Fibroblast of gingiva (primary cell): ENCODE measurements around the gene PFKL.

Experiments
- DNase-seq: peaks from one replicate; pipeline ENCODE4 v3.0.0-alpha.2; 2011; ENCODE audit warnings: low read depth

PFKL gene

GRCh38 chr21:44363278-44363677 lies 63.4 kb downstream of the PFKL start:
- no peak for DNase-seq

DNA sequence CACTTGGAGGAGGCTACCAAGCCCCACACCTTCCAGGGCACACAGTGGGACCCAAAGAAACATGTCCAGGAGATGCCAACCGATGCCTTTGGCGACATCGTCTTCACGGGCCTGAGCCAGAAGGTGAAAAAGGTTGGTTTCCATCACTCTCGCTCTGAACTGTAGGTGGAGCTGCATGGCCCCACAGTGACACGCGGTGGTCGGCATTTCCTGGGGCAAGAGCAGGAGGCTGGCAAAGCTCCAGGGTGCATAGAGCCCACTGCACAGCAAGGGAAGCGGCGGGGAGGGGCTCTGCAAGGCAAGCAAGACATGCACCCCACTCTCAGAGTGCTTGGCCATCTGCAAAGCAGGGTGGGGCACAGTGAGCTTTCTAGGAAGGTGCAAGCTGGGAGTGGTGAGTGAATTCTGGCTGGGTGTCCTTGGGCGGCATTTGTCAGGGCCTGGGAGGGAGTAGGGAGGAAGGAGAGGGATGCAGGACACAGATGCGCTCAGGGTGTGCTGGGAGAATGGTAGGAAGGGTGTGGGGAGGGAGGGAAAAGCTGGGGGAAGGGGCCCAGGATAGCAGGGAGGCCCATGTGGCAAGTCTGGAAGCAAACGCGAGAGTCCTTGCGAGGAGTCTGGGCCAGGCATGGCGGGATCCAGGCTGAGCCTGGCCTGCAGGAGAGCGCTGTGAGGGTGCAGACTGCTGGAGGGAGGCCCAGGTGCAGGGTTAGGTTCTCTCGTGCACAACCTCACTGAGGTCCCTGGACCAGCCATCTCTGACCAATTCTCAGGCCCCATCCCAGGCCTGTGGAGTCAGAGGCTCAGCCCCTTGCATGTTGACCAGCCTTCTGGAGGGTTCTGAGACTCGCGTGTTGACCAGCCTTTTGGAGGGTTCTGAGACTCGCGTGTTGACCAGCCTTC lies 64.5 kb downstream of the PFKL start:
- DNase-seq, result no peak

GRCh38 chr21:44365251-44365966 lies 65.6 kb downstream of the PFKL start:
- DNase-seq, result no peak

GRCh38 chr21:44365967-44366585 lies 66.2 kb downstream of the PFKL start:
- DNase-seq, result no peak

DNA sequence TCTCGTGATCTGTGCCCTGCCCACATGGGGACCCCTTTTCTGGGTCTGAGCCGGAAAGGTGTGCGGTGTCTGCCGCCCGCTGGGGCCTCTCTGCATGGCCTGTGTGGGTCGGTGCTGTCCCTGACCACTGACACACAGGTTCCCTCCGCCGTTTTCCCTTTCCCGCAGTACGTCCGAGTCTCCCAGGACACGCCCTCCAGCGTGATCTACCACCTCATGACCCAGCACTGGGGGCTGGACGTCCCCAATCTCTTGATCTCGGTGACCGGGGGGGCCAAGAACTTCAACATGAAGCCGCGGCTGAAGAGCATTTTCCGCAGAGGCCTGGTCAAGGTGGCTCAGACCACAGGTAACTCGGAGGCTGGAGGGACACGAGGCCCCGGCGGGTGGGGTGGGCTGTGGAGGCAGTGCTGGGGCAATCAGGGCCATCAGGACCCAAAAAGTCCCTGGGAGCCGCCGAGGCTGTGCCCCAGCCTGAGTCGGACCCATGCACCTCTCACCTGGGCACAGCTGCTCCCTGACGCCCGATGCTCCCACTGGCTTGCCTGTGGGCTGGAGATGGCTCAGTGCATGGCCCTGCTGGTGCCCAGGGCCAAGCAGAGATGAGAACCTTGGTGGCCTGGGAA lies 66.8 kb downstream of the PFKL start:
- no peak for DNase-seq

- no peak for DNase-seq
These were observed 69.0 kb downstream of the PFKL start for GRCh38 chr21:44368711-44369446.

GRCh38 chr21:44370027-44370735 lies 70.3 kb downstream of the PFKL start:
- DNase-seq, result no peak

- DNase-seq, result no peak
These were observed 71.0 kb downstream of the PFKL start for GRCh38 chr21:44370786-44371410.

DNA sequence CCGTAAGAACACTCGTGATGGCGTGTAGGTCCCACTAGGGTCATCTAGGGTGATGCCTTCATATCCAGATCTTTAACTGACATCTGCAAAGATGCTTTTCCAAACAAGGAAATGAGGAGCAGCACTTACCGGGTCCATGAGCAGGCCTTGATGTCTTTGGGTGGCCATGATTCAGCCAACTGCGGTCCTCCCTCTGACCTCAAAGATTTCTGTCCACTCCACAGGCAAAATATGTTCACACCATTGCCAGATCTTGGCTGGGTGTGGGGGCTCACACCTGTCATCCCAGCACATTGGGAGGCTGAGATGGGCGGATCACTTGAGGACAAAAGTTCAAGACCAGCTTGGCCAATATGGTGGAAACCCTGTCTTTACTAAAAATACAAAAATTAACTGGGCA lies 71.7 kb downstream of the PFKL start:
- DNase-seq, result no peak

DNA sequence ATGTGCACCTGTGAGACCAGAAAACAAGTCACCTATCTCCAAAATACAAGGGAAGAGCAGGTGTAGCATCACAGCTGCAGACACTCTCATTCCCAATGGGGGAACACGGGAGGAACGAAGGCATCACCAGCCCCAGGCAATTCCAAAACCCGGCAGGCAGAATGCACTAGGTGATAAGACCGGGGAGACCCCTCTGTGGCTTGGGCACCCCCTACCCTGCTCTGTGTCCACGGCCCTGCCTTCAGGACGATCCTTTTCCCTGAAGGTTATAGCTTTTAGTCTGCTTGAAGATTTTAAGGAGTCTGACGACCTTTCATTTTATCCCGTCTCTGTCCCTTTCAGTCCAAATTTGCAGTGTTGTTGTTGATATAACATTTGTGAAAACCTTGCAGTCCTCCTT lies 72.8 kb downstream of the PFKL start:
- DNase-seq, result no peak

GRCh38 chr21:44374601-44375280 lies 74.9 kb downstream of the PFKL start:
- no peak for DNase-seq

- DNase-seq, result no peak
These were observed 75.4 kb downstream of the PFKL start for GRCh38 chr21:44375281-44375651.

DNA sequence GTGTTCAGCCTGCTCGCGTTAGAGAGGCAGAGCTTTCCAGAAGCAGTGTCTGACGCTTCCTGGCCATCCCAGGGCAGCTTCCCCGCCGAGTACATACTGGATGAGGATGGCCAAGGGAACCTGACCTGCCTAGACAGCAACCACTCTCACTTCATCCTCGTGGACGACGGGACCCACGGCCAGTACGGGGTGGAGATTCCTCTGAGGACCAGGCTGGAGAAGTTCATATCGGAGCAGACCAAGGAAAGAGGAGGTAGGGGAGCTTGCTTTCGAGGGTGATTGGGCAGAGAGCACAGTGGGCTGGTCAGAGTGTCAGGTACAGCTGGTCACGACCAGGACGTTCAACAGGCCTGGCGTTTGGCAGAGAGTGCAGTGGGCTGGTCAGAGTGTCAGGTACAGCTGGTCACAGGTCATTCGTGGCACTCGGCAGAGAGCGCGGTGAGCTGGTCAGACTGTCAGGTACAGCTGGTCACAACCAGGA lies 75.9 kb downstream of the PFKL start:
- no peak for DNase-seq

- DNase-seq, result no peak
These were observed 76.8 kb downstream of the PFKL start for GRCh38 chr21:44376606-44377005.
